ACHN (cell line): ENCODE measurements around the gene HSFX2.
"Not testable (repeated sequence)": the region's sequence is repeated elsewhere in the genome, so short reads cannot be mapped to it uniquely, and the experiment has no call there.

ENCODE experiments used
- DNase-seq: peaks from one replicate; pipeline ENCODE4 v3.0.0-alpha.2; 2015
- in situ Hi-C: cut with HindIII; loops from 2 replicates; pipeline ENCODE4 v1.10.0; 2017; ENCODE audit warnings: low sequenced_read_pairs, low pct_ligation_motif_present, low pct_unique_long_range_greater_than_20kb

HSFX2 gene

GRCh38 chrX:149605248-149605885, 10.3 kb upstream of the HSFX2 start:
- DNase-seq, in situ Hi-C loops: not testable (repeated sequence)

- DNase-seq, in situ Hi-C loops: not testable (repeated sequence)
Observed at GRCh38 chrX:149598603-149599002, 3.5 kb upstream of the HSFX2 start.

GRCh38 chrX:149595943-149596342, 829 bp upstream of the HSFX2 start:
- DNase-seq, in situ Hi-C loops: not testable (repeated sequence)

GRCh38 chrX:149590993-149591392, 4.1 kb downstream of the HSFX2 start:
- DNase-seq, in situ Hi-C loops: not testable (repeated sequence)

- in situ Hi-C loops, result not testable (repeated sequence)
Observed at GRCh38 chrX:149587359-149587758, 7.8 kb downstream of the HSFX2 start, which contains the start of gene MAGEA9B. Gene MAGEA9B (minus strand): TSS chrX:149587459. CDS start chrX:149583179, 4,280 bp downstream.

GRCh38 chrX:149585631-149586030, 9.5 kb downstream of the HSFX2 start:
- DNase-seq, in situ Hi-C loops: not testable (repeated sequence)

More at GRCh38 chrX:149587359-149587758, 7.8 kb downstream of the HSFX2 start, which contains the start of gene MAGEA9B:
- not testable (repeated sequence) for DNase-seq

- DNase-seq, in situ Hi-C loops: not testable (repeated sequence)
Observed at GRCh38 chrX:149573456-149573855, 21.7 kb downstream of the HSFX2 start.

GRCh38 chrX:149572743-149573142, 22.4 kb downstream of the HSFX2 start:
- in situ Hi-C loops, result no loop called here
- DNase-seq, result no peak

- DNase-seq, result no peak
- in situ Hi-C loops, result no loop called here
Observed at GRCh38 chrX:149571770-149572169, 23.3 kb downstream of the HSFX2 start.

- no peak for DNase-seq
- in situ Hi-C loops, result no loop called here
Observed at GRCh38 chrX:149570668-149571067, 24.4 kb downstream of the HSFX2 start.

- in situ Hi-C loops, result no loop called here
- DNase-seq, result no peak
Observed at GRCh38 chrX:149569770-149570169, 25.3 kb downstream of the HSFX2 start.

GRCh38 chrX:149568701-149569296, 26.3 kb downstream of the HSFX2 start:
- in situ Hi-C loops, result no loop called here
- no peak for DNase-seq

GRCh38 chrX:149567621-149568417, 27.3 kb downstream of the HSFX2 start:
- in situ Hi-C loops, result no loop called here

GRCh38 chrX:149563359-149563758, 31.8 kb downstream of the HSFX2 start:
- in situ Hi-C loops, result no loop called here
- DNase-seq, result no peak

More at GRCh38 chrX:149567621-149568417, 27.3 kb downstream of the HSFX2 start:
- no peak for DNase-seq

GRCh38 chrX:149555251-149555650, 39.9 kb downstream of the HSFX2 start:
- DNase-seq, in situ Hi-C loops: not testable (repeated sequence)

- DNase-seq, in situ Hi-C loops: not testable (repeated sequence)
Observed at GRCh38 chrX:149551939-149552248, 43.2 kb downstream of the HSFX2 start.

- DNase-seq, in situ Hi-C loops: not testable (repeated sequence)
Observed at GRCh38 chrX:149551245-149551938, 43.7 kb downstream of the HSFX2 start.

- DNase-seq, in situ Hi-C loops: not testable (repeated sequence)
Observed at GRCh38 chrX:149550454-149550853, 44.7 kb downstream of the HSFX2 start.

- in situ Hi-C loops, DNase-seq: not testable (repeated sequence)
Observed at GRCh38 chrX:149549701-149550100, 45.4 kb downstream of the HSFX2 start, which contains the start of gene HSFX3. Gene HSFX3 (minus strand): TSS chrX:149549924. CDS start chrX:149549852, 72 bp downstream.
